IMR-90 (cell line): ENCODE results near the gene PAFAH1B1.

Experiments used
- BHLHE40 ChIP-seq: fragments of 150-350 bp; IDR thresholded peaks from 2 replicates; pipeline ENCODE4 v1.6.1; 2016; ENCODE audit warnings: mild to moderate bottlenecking, low read depth, low read length
- CEBPB ChIP-seq: IDR thresholded peaks from 2 replicates; pipeline ENCODE4 v1.6.1; 2012; ENCODE audit warnings: low read depth, low read length, improper control_type of control experiment
- CHD1 ChIP-seq: IDR thresholded peaks from 2 replicates; pipeline ENCODE4 v1.6.1; 2012; ENCODE audit warnings: low read depth, low read length, improper control_type of control experiment
- CTCF ChIP-seq: conservative IDR thresholded peaks from 2 replicates; pipeline ENCODE4 v1.5.1; 2012; ENCODE audit warnings: mild to moderate bottlenecking, low read depth, low read length, improper control_type of control experiment
- ELK1 ChIP-seq: fragments of 150-350 bp; IDR thresholded peaks from 2 replicates; pipeline ENCODE4 v1.6.1; 2016; ENCODE audit warnings: low read depth, mild to moderate bottlenecking, low read length, moderate library complexity, borderline replicate concordance
- FOS ChIP-seq: fragments of 150-350 bp; IDR thresholded peaks from 2 replicates; pipeline ENCODE4 v1.6.1; 2016; ENCODE audit warnings: low read depth, low read length
- MAFK ChIP-seq: IDR thresholded peaks from 2 replicates; pipeline ENCODE4 v1.6.1; 2012; ENCODE audit warnings: low read depth, low read length, improper control_type of control experiment
- NFE2L2 ChIP-seq: fragments of 150-350 bp; IDR thresholded peaks from 2 replicates; pipeline ENCODE4 v1.6.1; 2016; ENCODE audit warnings: low read depth, mild to moderate bottlenecking, low read length
- POLR2A ChIP-seq: IDR thresholded peaks from 2 replicates; pipeline ENCODE4 v1.6.1; 2012; ENCODE audit warnings: mild to moderate bottlenecking, low read depth, low read length
- RAD21 ChIP-seq: IDR thresholded peaks from 2 replicates; pipeline ENCODE4 v1.6.1; 2012; ENCODE audit warnings: low read length, improper control_type of control experiment
- RFX5 ChIP-seq: IDR thresholded peaks from 2 replicates; pipeline ENCODE4 v1.8.0; 2012; ENCODE audit warnings: low read depth, mild to moderate bottlenecking, low read length, moderate library complexity
- SMC3 ChIP-seq: fragments of 150-350 bp; IDR thresholded peaks from 2 replicates; pipeline ENCODE4 v1.6.1; 2016; ENCODE audit warnings: low read depth, mild to moderate bottlenecking, antibody characterized with exemption, low read length, moderate library complexity
- USF2 ChIP-seq: fragments of 150-350 bp; IDR thresholded peaks from 2 replicates; pipeline ENCODE4 v1.6.1; 2017; ENCODE audit warnings: mild to moderate bottlenecking, antibody characterized with exemption, low read length, low read depth

- TF ChIP-seq CTCF (no peak), NFE2L2 (no peak), POLR2A (no peak), BHLHE40 (no peak), RAD21 (no peak), RFX5 (no peak), USF2 (no peak), CEBPB (no peak), CHD1 (no peak), SMC3 (no peak), MAFK (no peak), FOS (no peak), ELK1 (no peak)
Observed at GRCh38 chr17:2621241-2621640, 27.8 kb downstream of the PAFAH1B1 start.
